ENCODE data around the gene DNAAF5. TPM values are rescaled to one million over a fixed set of nuclear protein-coding genes. Genes with fewer than 3 reads are reported as not detected.

Gene DNAAF5
- polyA plus RNA-seq, 2 donors = 7.8 to 14.6 TPM

GRCh38 chr7:776381-776780 is 49.9 kb downstream of the DNAAF5 start:
- peaks cover 12 to 27% of the 10 kb centered on the region in 2 donors for H3K36me3 ChIP-seq (ENCODE audit: control insufficient read depth in 2 of 2, insufficient read depth in 2 of 2, low read length in 1 of 2)
- no peaks in the 10 kb centered on the region for H3K27me3 ChIP-seq (ENCODE audit: control insufficient read depth in 1 of 2, insufficient read depth in 2 of 2, low read length in 2 of 2)
- no peak overlapping the region for H3K4me3 ChIP-seq (ENCODE audit: low read depth in 1 of 2, low read length in 2 of 2)
- no peaks in the 10 kb centered on the region for H3K4me1 ChIP-seq (ENCODE audit: control insufficient read depth in 2 of 2, insufficient read depth in 2 of 2, low read length in 1 of 2)
- WGBS, 2 donors = 93 to 96% methylated on average over 10 of the region's 10 CpGs
- H3K27ac ChIP-seq (ENCODE audit: low read depth in 2 of 2, low read length in 1 of 2) = no peak overlapping the region
- H3K9me3 ChIP-seq (ENCODE audit: control insufficient read depth in 2 of 2, insufficient read depth in 1 of 2, low read depth in 1 of 2, low read length in 1 of 2) = no peaks in the 10 kb centered on the region

DNA sequence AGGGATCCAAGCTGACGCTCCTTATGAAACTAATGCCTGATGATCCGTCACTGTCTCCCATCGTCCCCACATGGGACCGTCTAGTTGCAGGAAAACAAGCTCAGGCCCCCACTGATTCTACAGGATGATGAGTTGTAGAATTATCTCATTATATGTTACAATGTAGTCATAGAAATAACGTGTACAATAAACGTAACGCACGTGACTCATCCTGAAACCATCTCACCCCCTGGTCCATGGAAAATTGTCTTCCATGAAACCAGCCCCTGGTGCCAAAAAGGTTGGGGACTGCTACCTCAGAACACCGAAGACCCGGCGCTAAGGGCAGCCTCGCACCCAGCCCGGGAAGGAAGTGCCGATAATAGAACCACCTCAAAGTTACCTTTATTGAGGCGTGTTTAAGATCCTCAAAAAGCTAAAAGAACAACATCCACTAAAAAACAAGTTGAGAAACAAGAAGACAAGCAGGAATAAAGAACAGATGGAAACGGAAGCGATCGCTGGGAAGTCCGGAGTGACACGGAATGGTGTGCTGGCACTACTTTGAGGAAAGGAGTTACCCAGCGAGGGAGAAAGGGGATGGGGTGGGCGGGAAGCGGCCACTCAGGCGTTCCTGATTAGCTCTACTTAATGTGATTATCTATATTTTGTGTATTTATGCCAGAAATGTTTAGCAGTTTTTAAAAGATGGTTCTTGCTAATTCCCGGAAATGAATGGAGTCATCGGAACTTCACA is 50.7 kb downstream of the DNAAF5 start:
- H3K4me3 ChIP-seq (ENCODE audit: low read depth in 1 of 2, low read length in 2 of 2) = no peak overlapping the region
- H3K36me3 ChIP-seq (ENCODE audit: control insufficient read depth in 2 of 2, insufficient read depth in 2 of 2, low read length in 1 of 2) = peaks cover 12 to 32% of the 10 kb centered on the region in 2 donors
- 83 to 92% methylated on average over 26 of the region's 26 CpGs for WGBS, 2 donors
- H3K27ac ChIP-seq (ENCODE audit: low read depth in 2 of 2, low read length in 1 of 2) = no peak overlapping the region
- H3K9me3 ChIP-seq (ENCODE audit: control insufficient read depth in 2 of 2, insufficient read depth in 1 of 2, low read depth in 1 of 2, low read length in 1 of 2) = no peaks in the 10 kb centered on the region
- no peaks in the 10 kb centered on the region for H3K4me1 ChIP-seq (ENCODE audit: control insufficient read depth in 2 of 2, insufficient read depth in 2 of 2, low read length in 1 of 2)
- H3K27me3 ChIP-seq (ENCODE audit: control insufficient read depth in 1 of 2, insufficient read depth in 2 of 2, low read length in 2 of 2) = no peaks in the 10 kb centered on the region

DNA sequence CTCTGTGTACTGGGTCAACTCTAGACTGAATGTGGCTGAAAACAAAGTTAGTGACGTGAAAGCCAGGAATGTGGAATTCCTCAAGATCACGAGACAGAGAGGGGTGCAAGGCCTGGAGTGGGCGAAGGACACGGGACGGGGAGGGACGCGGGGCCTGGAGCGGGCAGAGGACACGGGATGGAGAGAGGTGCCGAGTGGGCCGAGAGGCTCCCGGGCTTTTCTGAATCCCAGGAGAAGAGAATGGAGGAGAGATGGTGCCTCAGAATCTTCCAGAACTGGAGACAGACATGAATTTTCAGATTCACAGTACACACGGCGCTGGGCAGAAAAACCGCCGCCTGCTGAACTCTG is 51.2 kb downstream of the DNAAF5 start:
- no peak overlapping the region for H3K27ac ChIP-seq (ENCODE audit: low read depth in 2 of 2, low read length in 1 of 2)
- H3K27me3 ChIP-seq (ENCODE audit: control insufficient read depth in 1 of 2, insufficient read depth in 2 of 2, low read length in 2 of 2) = no peaks in the 10 kb centered on the region
- no peaks in the 10 kb centered on the region for H3K4me1 ChIP-seq (ENCODE audit: control insufficient read depth in 2 of 2, insufficient read depth in 2 of 2, low read length in 1 of 2)
- peaks cover 12 to 37% of the 10 kb centered on the region in 2 donors for H3K36me3 ChIP-seq (ENCODE audit: control insufficient read depth in 2 of 2, insufficient read depth in 2 of 2, low read length in 1 of 2)
- no peaks in the 10 kb centered on the region for H3K9me3 ChIP-seq (ENCODE audit: control insufficient read depth in 2 of 2, insufficient read depth in 1 of 2, low read depth in 1 of 2, low read length in 1 of 2)
- WGBS, 2 donors = 93 to 96% methylated on average over 16 of the region's 16 CpGs
- no peak overlapping the region for H3K4me3 ChIP-seq (ENCODE audit: low read depth in 1 of 2, low read length in 2 of 2)

DNA sequence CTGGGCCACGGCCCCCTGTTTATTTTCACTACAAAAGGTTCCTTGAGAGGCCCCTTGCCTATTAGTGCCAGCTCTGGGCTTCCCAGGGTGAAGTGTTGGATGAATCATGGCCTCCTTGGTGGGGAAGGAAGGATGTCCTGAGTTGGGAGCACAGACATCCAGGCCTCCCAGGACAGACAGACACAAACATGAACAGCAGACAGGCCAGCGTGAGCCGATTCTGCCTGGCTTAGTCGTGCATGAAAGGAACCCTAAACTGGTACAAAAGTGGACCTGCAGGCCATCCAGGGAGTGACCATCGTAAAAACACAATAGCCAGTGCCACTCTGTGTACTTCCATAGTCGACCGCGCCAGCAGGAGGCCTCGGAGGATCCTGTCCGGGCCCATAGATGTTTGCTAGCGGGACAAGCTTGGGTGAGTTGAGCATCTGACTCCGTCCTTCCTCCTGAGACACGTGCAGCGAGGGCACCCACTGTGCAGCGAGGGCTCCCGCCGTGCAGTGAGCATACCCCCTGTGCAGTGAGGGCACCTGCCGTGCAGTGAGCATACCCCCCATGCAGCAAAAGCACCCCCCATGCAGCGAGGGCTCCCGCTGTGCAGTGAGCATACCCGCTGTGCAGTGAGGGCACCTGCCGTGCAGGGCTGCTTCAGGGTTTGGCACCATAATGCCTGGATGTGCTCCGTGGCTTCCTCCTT is 51.9 kb downstream of the DNAAF5 start:
- WGBS, 2 donors = 88 to 90% methylated on average over 23 of the region's 23 CpGs
- Histone ChIP-seq H3K9me3 (ENCODE audit: control insufficient read depth in 2 of 2, insufficient read depth in 1 of 2, low read depth in 1 of 2, low read length in 1 of 2) (no peaks in the 10 kb centered on the region), H3K27me3 (ENCODE audit: control insufficient read depth in 1 of 2, insufficient read depth in 2 of 2, low read length in 2 of 2) (no peaks in the 10 kb centered on the region), H3K4me1 (ENCODE audit: control insufficient read depth in 2 of 2, insufficient read depth in 2 of 2, low read length in 1 of 2) (no peaks in the 10 kb centered on the region), H3K27ac (ENCODE audit: low read depth in 2 of 2, low read length in 1 of 2) (no peak overlapping the region), H3K4me3 (ENCODE audit: low read depth in 1 of 2, low read length in 2 of 2) (no peak overlapping the region), H3K36me3 (ENCODE audit: control insufficient read depth in 2 of 2, insufficient read depth in 2 of 2, low read length in 1 of 2) (peaks cover 6 to 39% of the 10 kb centered on the region in 2 donors)

GRCh38 chr7:778968-779451 is 52.5 kb downstream of the DNAAF5 start:
- no peaks in the 10 kb centered on the region for H3K9me3 ChIP-seq (ENCODE audit: control insufficient read depth in 2 of 2, insufficient read depth in 1 of 2, low read depth in 1 of 2, low read length in 1 of 2)
- no peak overlapping the region for H3K4me3 ChIP-seq (ENCODE audit: low read depth in 1 of 2, low read length in 2 of 2)
- no peaks in the 10 kb centered on the region for H3K4me1 ChIP-seq (ENCODE audit: control insufficient read depth in 2 of 2, insufficient read depth in 2 of 2, low read length in 1 of 2)
- H3K27ac ChIP-seq (ENCODE audit: low read depth in 2 of 2, low read length in 1 of 2) = no peak overlapping the region
- H3K27me3 ChIP-seq (ENCODE audit: control insufficient read depth in 1 of 2, insufficient read depth in 2 of 2, low read length in 2 of 2) = no peaks in the 10 kb centered on the region
- WGBS, 2 donors = 33 to 41% methylated on average over 15 of the region's 15 CpGs
- H3K36me3 ChIP-seq (ENCODE audit: control insufficient read depth in 2 of 2, insufficient read depth in 2 of 2, low read length in 1 of 2) = peaks cover 5 to 38% of the 10 kb centered on the region in 2 donors

DNA sequence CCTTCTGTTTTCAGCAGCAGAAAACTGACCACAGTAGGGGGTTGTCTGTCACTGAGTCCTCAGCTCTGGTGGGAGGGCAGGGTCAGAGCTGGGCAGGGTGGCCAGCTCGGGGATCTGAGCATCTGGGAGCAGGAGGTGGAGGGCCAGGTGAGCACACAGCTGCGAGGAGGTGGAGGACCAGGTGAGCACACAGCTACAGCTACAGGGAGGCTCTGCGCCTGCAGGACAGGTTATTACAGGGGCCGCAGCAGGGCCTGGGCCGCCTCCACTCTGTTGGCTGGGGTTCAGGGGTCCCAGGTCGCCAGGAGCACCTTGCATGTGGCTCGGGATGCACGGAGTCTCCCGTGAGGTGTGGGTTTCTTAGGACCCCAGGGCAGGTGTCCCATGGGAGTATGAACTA is 53.0 kb downstream of the DNAAF5 start:
- Histone ChIP-seq H3K9me3 (ENCODE audit: control insufficient read depth in 2 of 2, insufficient read depth in 1 of 2, low read depth in 1 of 2, low read length in 1 of 2) (no peaks in the 10 kb centered on the region), H3K36me3 (ENCODE audit: control insufficient read depth in 2 of 2, insufficient read depth in 2 of 2, low read length in 1 of 2) (peaks cover 5 to 38% of the 10 kb centered on the region in 2 donors), H3K27ac (ENCODE audit: low read depth in 2 of 2, low read length in 1 of 2) (no peak overlapping the region), H3K4me3 (ENCODE audit: low read depth in 1 of 2, low read length in 2 of 2) (no peak overlapping the region), H3K27me3 (ENCODE audit: control insufficient read depth in 1 of 2, insufficient read depth in 2 of 2, low read length in 2 of 2) (no peaks in the 10 kb centered on the region), H3K4me1 (ENCODE audit: control insufficient read depth in 2 of 2, insufficient read depth in 2 of 2, low read length in 1 of 2) (no peaks in the 10 kb centered on the region)
- 83 to 85% methylated on average over 9 of the region's 9 CpGs for WGBS, 2 donors

- Histone ChIP-seq H3K36me3 (ENCODE audit: control insufficient read depth in 2 of 2, insufficient read depth in 2 of 2, low read length in 1 of 2) (peaks cover 5 to 34% of the 10 kb centered on the region in 2 donors), H3K27me3 (ENCODE audit: control insufficient read depth in 1 of 2, insufficient read depth in 2 of 2, low read length in 2 of 2) (no peaks in the 10 kb centered on the region), H3K9me3 (ENCODE audit: control insufficient read depth in 2 of 2, insufficient read depth in 1 of 2, low read depth in 1 of 2, low read length in 1 of 2) (no peaks in the 10 kb centered on the region), H3K4me3 (ENCODE audit: low read depth in 1 of 2, low read length in 2 of 2) (no peak overlapping the region), H3K27ac (ENCODE audit: low read depth in 2 of 2, low read length in 1 of 2) (no peak overlapping the region), H3K4me1 (ENCODE audit: control insufficient read depth in 2 of 2, insufficient read depth in 2 of 2, low read length in 1 of 2) (no peaks in the 10 kb centered on the region)
- WGBS, 2 donors = 76 to 81% methylated on average over 14 of the region's 14 CpGs
Observed at GRCh38 chr7:780081-780480, 53.6 kb downstream of the DNAAF5 start.

DNA sequence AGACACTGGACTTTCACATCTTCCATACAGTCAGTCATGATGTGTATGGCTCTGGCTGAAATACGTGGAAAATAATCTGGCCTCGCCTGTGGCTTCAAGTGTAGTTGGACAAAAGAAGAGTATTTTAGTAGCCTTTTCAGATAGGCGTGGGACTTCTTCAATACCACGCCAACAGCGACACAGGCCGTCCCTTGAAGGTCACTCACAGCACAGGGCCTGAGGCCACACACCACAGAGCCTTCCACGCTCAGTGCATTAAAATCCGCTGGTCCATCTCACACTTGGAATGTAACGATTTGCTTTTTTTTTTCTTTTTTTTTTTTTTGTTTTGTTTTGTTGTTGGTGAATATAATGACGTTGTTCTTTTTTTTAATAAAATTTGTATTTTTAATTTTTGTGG is 54.0 kb downstream of the DNAAF5 start:
- no peak overlapping the region for H3K4me3 ChIP-seq (ENCODE audit: low read depth in 1 of 2, low read length in 2 of 2)
- H3K36me3 ChIP-seq (ENCODE audit: control insufficient read depth in 2 of 2, insufficient read depth in 2 of 2, low read length in 1 of 2) = peaks cover 5 to 35% of the 10 kb centered on the region in 2 donors
- no peaks in the 10 kb centered on the region for H3K9me3 ChIP-seq (ENCODE audit: control insufficient read depth in 2 of 2, insufficient read depth in 1 of 2, low read depth in 1 of 2, low read length in 1 of 2)
- H3K27me3 ChIP-seq (ENCODE audit: control insufficient read depth in 1 of 2, insufficient read depth in 2 of 2, low read length in 2 of 2) = no peaks in the 10 kb centered on the region
- 92 to 94% methylated on average over 10 of the region's 10 CpGs for WGBS, 2 donors
- no peak overlapping the region for H3K27ac ChIP-seq (ENCODE audit: low read depth in 2 of 2, low read length in 1 of 2)
- no peaks in the 10 kb centered on the region for H3K4me1 ChIP-seq (ENCODE audit: control insufficient read depth in 2 of 2, insufficient read depth in 2 of 2, low read length in 1 of 2)

DNA sequence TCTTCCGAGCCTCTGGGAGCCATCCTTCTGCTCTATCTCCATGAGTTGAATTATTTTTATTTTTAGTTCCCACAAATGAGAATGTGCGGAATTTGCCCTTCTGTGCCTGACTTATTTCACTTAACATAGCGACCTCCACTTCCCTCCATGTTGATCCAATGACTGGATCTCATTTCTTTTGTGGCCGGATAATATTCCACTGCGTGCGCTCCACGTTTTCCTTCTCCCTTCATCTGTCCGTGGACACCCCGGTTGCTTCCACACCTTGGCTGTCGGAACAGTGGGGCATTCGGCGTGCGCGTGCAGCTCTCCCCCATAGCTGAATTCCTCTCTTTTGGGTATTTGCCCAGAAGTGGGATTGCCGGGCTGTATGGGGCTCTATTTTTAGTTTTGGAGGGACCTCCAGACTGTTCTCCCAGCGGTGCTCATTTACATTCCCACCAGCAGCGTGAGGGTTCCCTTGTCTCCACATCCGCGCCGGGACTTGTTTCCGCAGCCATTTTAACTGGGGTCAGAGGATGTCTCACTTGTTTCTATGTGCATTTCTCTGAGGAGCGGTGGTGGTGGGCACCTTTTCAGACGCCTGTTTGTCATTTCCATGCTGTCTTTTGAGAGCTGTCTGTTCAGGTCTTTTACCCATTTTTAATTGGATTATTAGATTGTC is 54.8 kb downstream of the DNAAF5 start:
- Histone ChIP-seq H3K27ac (ENCODE audit: low read depth in 2 of 2, low read length in 1 of 2) (no peak overlapping the region), H3K9me3 (ENCODE audit: control insufficient read depth in 2 of 2, insufficient read depth in 1 of 2, low read depth in 1 of 2, low read length in 1 of 2) (no peaks in the 10 kb centered on the region), H3K4me3 (ENCODE audit: low read depth in 1 of 2, low read length in 2 of 2) (no peak overlapping the region), H3K4me1 (ENCODE audit: control insufficient read depth in 2 of 2, insufficient read depth in 2 of 2, low read length in 1 of 2) (no peaks in the 10 kb centered on the region), H3K27me3 (ENCODE audit: control insufficient read depth in 1 of 2, insufficient read depth in 2 of 2, low read length in 2 of 2) (no peaks in the 10 kb centered on the region), H3K36me3 (ENCODE audit: control insufficient read depth in 2 of 2, insufficient read depth in 2 of 2, low read length in 1 of 2) (peaks cover 4 to 33% of the 10 kb centered on the region in 2 donors)
- WGBS, 2 donors = 82 to 83% methylated on average over 23 of the region's 23 CpGs

Data from esophagus (tissue), 2 donors.